ENCODE data around the gene PIK3CG.
"Not testable (repeated sequence)": the region's sequence is repeated elsewhere in the genome, so short reads cannot be mapped to it uniquely, and the experiment has no call there.

PIK3CG gene

DNA sequence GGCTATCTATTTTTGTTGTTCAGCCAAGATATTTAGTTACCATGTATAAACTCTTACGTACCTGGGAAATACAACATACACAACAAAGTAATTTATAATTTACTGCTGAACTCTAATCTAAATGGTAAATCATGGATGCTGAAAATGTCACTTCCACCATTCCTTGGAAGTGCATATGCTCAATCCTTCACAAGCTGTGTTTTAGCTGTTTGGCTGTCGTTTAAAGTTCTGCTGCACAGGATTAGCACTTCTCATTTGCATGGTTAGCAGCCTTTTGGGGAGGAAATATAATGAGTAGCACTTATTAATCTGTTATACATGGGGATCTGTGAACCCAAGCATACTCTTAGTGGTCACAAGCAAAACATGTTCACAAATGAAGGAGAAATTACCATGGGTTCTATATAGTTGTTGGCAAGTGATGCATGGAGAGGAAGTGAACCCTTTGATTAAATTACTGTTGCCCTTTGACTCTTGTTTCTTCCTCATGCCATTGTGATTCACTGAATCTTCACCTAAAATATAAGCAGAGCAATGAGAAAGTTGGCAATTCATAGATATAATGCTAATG, 18.5 kb downstream of the PIK3CG start:
- DNase-seq = no peak

DNA sequence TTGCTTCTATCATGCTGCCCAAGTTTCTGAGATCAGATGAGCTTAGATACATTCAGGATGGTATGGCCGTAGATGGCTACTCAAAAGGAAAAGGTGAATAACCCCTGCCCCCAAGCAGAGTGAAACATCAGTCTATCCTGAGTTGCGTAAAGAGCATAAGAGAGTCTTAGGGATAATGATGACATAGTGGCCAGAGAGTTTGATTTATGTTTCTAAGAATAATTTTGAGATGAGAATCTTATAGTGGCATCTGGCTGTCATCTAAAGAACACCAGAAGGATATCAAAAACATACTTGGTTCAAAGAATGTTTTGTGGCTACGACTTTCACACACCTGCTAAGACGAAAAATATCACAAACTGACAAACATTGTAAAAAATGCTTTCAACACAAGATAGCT, 20.6 kb downstream of the PIK3CG start:
- intact Hi-C loops (cut with DNase I) = no loop called here
- no peak for DNase-seq

More for the DNA sequence above, 18.5 kb downstream of the PIK3CG start:
- intact Hi-C loops (cut with DNase I) = no loop called here

DNA sequence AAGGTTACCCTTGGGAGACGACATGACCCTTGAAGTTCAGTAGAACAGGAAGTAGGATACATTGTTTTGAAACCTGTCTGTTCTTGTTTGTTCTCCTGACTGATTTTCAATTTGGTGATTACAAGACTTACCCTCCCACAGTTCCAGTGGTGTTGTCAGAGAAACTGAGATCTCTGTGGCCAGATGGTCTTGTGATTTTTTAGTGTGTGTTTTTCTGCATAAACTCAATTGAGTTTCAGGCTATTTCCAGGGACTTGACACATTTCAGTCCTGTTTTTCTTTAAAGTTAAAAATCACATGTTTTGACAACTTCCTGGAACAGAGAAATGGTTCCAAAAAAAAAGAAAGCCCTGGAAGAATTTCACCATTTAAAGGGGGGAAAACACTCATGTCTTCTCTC, 22.3 kb downstream of the PIK3CG start:
- intact Hi-C loops (cut with DNase I) = no loop called here
- DNase-seq = no peak

DNA sequence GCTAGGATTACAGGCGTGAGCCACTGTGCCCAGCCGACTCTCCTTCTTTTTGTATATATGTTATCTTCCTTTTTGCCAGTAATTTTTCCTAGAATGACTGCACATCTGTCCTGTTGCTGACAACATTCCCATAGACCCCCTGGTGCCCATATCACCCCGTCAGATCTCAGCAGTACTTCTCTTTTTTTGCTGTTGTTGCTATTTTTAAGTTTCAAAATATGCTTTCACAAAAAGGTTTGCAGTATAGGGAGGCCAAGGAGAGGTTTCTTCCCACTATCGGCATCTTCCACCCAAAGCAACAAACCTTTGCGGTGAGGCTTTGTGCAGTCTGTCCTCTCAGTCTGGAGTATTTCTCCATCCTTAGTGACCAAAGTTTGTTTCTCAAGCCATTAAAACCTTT, 23.1 kb downstream of the PIK3CG start:
- intact Hi-C loops (cut with DNase I) = no loop called here
- DNase-seq = no peak

DNA sequence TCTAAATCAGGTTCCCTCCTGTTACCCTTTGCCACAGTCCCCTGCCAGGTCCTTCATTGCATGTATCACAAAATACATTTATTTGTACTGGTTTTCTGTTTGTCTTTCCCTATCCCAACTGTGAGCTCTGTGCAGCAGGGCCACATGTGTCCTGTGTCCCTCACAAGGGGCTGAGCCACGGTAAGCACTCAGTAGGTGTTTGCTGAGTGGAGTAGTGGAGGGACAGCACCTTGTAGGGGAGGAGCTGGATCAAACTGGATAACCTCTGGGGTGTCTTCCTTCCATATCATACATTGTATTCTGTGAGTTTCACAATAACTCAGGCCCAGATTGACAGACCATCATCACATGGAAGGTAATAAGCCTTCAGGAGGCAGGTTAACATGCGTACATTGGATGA, 25.9 kb downstream of the PIK3CG start:
- intact Hi-C loops (cut with DNase I) = loop anchor here (5.0 kb wide), 1 partner anchor 256 kb away; no protein-coding TSS in a partner anchor
- no peak for DNase-seq

DNA sequence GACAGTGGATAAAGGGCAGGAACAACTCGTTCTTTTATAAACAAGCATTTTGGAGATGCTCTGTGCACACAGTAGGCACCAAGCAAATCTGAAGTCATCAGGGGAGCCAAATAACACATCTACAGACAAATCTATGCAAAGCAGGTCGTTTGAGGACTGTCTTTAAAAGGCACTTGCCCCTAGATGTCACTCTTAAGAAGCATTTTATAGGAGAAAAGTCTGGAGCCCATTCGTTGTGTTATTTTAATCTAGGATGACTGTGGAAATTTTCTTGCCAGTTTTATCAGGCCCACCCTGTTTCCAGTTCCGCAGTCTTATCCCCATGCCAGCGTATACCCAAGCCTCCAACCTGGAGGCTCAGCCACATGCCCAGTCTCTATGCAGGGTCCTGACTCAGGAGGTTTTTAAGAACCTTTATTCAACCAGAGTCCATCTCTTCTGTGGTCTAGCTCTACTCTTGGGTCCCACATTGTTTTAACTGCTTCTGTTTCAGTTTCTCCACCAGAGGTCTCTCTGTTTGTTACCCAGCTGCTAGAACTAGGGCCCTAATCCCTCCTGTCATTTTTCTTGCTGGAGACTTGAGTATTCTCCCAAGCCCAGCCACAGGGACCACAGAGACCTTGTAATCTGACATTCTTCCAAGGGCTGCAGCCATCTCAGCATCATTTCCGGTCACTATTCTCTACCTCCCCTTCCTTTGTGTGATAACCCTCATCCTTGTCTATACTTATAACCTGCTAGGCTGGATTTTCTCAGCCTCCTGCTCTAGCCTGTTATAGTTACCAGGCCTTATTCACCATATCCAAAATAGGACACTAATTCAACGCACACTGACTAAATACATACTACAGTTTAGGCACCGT, 26.7 kb downstream of the PIK3CG start:
- DNase-seq = no peak
- intact Hi-C loops (cut with DNase I) = loop anchor here (5.0 kb wide), 1 partner anchor 256 kb away; no protein-coding TSS in a partner anchor

DNA sequence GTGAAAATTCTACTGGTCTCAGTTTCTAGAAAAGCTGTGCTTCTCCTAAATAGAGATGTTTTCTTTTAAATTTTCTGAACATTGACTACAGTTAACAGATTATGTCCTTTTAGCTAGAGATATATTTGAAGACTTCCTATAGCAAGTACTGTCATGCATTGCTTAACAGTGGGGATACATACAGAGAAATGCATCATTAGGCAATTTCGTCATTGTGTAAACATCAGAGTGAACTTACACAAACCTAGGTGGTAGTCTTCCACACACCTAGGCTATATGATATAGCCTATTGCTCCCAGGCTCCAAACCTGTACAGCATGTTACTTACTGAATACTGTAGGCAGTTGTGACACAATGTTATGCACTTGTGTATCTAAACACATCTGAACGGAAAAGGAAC, 28.5 kb downstream of the PIK3CG start:
- intact Hi-C loops (cut with DNase I) = loop anchor here (5.0 kb wide), 1 partner anchor 254 kb away; no protein-coding TSS in a partner anchor

DNA sequence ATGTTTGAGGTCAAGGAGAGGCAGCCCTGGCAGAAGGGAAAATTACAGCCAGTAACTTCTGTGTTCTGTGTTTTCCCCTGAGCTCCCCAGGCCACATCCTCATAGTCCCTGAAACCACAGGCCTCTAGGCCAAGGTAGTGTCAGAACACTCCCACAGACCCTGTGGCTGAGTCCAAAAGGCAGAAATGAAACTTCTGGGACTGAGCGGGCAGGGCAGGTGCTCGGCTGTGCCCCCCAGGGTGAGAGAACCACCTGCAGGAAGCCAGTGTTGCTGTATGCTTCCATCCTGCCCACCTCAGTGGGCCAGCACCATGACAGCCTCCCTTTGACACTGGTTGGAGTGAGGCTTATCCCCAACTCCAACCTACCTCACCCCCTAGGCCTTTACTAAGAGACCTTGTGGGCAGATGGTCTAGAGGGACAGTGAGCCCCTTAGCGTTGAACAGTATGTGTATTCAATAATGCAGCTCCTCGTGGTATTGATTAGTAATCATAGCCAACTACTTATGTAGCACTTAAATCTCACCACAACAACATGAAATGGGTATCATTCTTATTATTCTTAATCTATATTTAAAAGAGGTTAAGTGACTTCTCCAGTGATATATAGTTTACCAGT, 30.3 kb downstream of the PIK3CG start:
- DNase-seq = peak in 1 of 10 donors; percentile 50
- intact Hi-C loops (cut with DNase I) = no loop called here

More for the DNA sequence above, 28.5 kb downstream of the PIK3CG start:
- DNase-seq = no peak

DNA sequence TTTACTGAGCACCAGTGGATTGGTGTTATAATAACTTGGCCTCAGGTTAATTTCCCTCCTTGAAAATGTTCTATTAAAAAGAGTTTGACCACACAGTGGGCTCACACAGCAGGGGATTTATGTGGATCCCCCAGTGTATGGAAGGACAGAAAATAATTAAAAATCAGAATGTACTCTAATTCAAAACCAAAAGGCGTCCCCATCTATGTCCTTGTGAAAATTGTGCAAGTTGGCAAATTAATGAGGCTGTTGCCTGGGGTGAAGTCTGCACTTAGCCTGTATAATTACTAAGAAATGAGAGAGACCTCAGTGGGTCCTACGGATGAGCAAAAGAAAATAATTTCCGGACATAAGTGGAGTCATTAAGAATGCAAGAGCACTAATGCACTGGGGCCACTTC, 31.1 kb downstream of the PIK3CG start:
- intact Hi-C loops (cut with DNase I) = no loop called here
- DNase-seq = no peak

DNA sequence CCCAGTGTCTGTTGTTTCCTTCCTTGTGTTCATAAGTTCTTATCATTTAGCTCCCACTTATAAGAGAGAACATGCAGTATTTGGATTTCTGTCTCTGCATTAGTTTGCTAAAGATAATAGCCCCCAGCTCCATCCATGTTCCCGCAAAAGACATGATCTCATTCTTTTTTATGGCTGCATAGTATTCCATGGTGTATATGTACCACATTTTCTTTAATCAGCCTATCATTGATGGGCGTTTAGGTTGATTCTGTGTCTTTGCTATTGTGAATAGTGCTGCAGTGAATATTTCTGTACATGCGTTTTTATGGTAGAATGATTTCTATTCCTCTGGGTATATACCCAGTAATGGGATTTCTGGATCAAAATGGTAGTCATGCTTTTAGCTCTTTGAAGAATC, 32.5 kb downstream of the PIK3CG start:
- DNase-seq; intact Hi-C loops (cut with DNase I): not testable (repeated sequence)

DNA sequence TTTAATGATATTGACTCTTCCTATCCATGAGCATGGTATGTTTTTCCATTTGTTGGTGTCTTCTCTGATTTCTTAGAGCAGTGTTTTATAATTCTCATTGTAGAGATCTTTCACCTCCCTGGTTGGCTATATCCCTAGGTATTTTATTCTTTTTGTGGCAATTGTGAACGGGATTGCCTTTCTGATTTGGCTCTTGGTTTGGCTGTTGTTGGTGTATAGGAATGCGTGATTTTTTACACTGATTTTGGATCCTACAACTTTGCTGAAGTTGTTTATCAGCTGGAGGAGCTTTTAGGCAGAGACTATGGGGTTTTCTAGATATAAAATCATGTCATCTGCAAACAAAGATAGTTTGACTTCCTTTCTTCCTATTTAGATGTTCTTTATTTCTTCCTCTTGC, 33.9 kb downstream of the PIK3CG start:
- intact Hi-C loops (cut with DNase I) = not testable (repeated sequence)

DNA sequence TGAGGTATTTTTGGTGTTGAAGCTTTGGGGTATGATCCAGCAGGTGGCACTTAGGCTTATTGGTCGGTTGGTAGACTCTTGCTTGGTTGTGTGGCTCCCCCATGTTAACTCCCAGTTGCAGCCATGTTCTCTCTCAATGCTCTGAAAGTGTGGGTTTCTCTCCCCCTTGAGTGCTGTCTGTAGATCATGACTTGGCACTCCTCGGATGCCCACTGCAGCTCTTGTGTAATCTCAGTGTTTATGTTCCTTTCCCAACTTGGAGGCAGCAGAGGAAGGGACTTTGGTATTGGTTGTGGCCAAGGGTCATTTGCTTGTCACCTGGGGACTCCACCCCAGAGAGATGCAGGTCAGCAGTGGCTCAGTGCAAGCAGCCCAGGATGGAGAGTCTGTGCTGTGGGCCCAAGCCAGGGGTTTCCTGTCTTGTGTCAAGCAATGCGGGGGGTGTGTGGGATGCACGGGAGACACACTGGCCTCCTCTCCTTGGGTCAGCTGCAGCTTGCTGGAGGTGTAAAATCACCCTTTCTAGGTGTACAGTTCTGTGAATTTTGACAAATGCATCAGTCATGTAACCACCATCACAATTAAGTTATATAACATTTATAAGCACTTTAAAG, 36.9 kb downstream of the PIK3CG start:
- DNase-seq = no peak
- intact Hi-C loops (cut with DNase I) = no loop called here

More for the DNA sequence above, 33.9 kb downstream of the PIK3CG start:
- not testable (repeated sequence) for DNase-seq

DNA sequence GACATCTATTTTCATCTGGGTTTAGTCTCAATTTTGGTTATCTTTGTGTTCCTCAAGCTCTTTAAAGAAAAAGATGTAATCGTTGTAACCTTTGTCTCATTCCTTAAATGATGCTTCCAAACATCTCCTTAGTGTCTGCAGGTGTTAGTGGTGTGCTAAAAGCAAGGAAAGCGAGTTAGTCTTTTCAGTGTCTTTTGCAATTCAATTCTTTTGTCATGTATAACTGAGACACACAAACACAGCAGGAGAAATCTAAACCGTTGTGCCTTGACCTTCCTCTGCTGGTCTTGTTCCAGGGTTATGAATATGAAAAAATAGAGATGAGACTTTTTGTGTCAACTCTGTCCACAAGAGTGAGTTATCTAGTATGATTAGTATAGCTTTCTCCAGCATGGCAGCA, 40.7 kb downstream of the PIK3CG start:
- no peak for DNase-seq
- intact Hi-C loops (cut with DNase I) = no loop called here

DNA sequence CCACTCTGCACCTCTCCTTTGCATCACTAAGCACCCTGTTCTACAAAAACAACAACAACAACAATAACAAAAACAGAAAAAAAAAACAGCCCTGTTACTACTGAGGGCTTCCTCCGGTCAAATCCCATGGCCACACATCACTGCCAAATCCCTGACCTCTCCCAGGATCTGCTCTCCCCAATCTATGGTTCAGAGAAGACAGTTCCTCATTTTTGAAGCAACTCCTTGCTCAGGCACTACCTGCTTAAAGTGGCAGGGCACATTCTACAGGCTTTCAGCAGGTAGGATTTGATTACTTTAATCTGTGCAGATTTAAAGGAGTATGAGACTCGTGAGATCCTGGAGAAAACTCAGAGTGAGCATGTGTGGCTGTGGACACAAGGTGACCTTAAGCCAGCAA, 46.9 kb downstream of the PIK3CG start:
- no peak for DNase-seq
- intact Hi-C loops (cut with DNase I) = no loop called here

DNA sequence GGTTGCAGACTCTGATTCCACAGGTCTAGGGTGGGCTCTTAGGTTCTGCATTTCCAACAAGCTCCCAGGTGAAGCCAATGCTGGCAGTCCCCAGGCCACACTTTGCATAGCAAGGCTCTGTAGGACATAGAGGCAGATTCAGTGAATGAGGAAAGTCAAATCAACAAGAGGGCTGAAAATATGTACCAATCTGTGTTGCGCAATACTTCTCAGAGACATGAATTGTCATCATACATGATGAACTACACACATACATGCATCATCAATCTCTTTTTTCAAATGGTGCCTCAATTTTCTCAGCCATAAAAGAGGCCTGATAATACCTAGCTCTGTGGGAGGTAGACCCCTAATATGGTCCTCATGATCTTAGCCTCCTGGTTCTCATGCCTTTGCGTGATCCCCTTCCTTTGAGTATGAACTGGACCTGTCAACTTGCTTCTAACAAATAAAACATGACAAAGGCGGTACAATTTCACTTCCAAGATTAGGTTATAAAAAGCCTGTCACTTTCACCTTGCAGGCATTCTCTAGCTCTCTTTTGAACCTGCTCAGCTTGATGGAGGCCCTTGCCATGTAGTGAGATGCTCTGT, 49.0 kb downstream of the PIK3CG start:
- no peak for DNase-seq
- intact Hi-C loops (cut with DNase I) = no loop called here

DNA sequence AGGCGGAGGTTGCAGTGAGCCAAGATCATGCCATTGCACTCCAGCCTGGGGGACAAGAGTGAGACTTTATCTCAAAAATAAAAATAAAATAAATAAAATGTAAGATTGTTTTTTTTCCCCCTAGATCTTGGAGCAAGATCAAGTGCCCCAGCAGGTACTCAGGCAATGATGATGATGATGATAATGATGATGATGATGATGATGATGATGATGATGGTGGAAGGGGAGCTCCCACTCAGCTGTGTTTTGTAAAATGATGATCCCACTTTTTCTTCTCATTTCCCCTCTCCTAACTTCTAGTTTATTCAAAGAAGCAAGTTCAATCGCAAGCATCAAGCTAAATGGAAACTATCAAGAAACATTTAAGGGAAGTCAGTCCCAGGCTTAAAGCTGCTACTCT, 50.3 kb downstream of the PIK3CG start:
- intact Hi-C loops (cut with DNase I) = no loop called here
- no peak for DNase-seq

DNA sequence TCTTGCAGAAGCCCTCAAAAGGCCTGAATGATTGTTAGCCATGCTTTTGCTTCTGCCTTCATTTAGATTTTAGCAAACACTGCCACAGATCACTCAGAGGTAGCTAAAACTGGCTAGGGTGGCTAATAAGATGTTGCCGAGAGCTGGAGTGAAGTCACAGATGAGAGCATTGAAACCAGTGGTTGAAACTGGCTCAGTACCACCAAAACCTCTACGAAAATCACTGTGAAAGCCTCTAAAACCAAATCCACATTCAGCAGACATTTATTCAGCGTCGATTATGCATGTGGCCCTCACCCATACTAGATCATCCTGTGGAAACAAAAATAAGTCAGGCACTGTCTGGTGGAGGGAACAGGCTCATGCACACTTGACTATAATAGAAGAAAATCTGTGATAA, 50.8 kb downstream of the PIK3CG start:
- intact Hi-C loops (cut with DNase I) = no loop called here
- DNase-seq = no peak

DNA sequence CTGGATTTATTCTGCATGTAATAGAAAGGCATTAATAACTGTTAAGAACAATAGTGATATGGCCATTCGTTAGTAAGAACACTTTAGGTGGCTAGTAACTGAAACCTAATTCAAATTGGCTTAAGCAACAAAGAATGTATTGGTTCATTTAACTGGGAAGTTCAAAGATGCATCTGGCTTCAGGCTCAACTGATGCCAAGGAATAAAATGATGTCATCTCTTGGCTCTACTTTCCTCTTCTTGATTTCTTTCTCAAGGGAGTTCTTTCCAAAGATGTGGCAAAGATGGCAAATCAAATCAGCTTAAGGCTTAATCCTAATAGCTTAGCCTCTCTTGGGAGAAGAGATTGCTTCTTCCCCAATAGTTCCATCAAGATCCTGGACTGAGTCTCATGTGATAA, 51.6 kb downstream of the PIK3CG start:
- intact Hi-C loops (cut with DNase I) = no loop called here
- no peak for DNase-seq

DNA sequence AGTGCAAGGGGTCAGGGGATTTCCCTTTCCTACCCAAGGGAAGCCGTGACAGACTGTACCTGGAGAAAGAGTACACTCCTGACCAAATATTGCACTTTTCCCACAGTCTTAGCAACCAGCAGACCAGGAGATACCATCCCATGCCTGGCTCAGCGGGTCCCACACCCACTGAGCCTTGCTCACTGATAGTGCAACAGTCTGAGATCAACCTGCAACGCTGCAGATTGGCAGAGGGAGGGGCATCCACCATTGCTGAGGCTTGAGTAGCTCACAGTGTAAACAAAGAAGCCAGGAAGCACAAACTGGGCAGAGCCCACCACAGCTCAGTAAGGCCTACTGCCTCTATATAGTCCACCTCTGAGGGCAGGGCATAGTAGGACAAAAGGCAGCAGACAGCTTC, 53.9 kb downstream of the PIK3CG start:
- intact Hi-C loops (cut with DNase I) = no loop called here
- no peak for DNase-seq

DNA sequence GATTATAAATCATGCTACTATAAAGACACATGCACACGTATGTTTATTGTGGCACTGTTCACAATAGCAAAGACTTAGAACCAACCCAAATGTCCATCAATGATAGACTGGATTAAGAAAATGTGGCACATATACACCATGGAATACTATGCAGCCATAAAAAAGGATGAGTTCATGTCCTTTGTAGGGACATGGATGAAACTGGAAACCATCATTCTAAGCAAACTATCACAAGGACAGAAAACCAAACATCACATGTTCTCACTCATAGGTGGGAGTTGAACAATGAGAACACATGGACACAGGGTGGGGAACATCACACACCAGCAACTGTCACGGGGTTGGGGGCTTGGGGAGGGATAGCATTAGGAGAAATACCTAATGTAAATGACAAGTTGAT, 59.4 kb downstream of the PIK3CG start:
- intact Hi-C loops (cut with DNase I) = not testable (repeated sequence)

DNA sequence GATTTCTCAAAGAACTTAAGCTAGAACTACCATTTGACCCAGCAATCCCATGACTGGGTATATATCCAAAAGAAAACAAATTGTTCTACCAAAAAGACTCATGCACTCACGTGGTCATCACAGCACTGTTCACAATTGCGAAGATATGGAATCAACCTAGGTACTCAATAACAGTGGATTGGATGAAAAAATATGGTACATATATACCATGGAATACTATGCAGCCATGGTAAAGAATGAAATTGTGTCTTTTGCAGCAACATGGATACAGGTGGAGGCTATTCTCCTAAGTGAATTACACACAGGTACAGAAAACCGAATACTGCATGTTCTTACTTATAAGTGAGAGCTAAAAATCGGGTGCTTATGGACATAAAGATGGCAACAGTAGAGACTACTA, 61.8 kb downstream of the PIK3CG start:
- intact Hi-C loops (cut with DNase I) = no loop called here
- no peak for DNase-seq

More for the DNA sequence above, 59.4 kb downstream of the PIK3CG start:
- DNase-seq = not testable (repeated sequence)

Measured in posterior cingulate gyrus (tissue), 11 donors.